ENCODE results near the gene PADI4. TPM values are rescaled to one million over a fixed set of nuclear protein-coding genes. Genes with fewer than 3 reads are reported as not detected.
"Not testable (repeated sequence)": the region's sequence is repeated elsewhere in the genome, so short reads cannot be mapped to it uniquely, and the experiment has no call there.

The PADI4 gene
- total RNA-seq, 1 experiment from 2014 or later: 7.7 TPM

DNA sequence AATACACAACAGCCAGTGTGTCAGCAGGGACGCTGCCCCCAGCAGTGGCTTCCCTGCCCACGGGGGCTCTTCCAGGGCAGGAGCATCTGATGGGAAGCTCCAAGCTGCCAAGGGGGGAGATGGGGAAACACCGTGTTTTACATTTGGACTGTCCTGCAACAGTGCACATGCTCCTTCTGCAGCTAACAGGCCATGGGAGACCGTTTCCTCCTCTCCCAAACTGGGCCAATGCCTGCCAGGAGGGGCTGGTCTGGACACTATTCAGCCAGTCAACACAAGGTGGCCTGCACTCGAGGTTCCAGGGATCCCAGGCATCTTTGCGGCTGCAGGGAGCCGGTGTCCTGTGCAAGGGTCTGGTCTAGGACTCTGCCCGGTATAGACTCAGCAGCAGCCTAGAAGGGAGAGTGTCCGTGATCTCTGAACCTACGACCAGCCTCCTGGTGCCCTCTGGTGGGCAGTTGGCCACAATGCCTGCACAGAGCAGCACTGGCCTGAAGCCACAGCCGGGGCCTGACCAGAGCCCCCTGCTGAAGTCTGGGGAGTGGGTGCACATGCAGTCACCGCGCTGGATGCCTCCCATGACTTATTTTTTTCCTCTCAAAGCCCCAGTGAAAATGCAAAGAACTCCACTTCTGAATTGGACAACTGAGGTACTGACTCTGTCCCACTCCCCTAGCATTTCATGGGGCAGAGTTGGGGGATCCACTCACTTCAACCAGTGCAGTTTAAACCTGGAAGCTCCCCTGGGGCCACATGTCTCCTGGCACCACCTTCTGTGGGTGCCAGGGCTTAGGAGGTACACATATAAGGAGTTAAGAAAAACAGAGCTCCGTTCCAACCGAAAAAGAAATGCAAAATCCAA lies 98.1 kb downstream of the PADI4 start:
- POLR2A ChIA-PET (ENCODE audit: unreplicated experiment): interaction anchor here (0.7 kb wide), 1 partner anchor 358 kb away, joined by 5 read pairs; no protein-coding TSS in a partner anchor
- BruUV-seq (replicated peaks): no TSS peak

DNA sequence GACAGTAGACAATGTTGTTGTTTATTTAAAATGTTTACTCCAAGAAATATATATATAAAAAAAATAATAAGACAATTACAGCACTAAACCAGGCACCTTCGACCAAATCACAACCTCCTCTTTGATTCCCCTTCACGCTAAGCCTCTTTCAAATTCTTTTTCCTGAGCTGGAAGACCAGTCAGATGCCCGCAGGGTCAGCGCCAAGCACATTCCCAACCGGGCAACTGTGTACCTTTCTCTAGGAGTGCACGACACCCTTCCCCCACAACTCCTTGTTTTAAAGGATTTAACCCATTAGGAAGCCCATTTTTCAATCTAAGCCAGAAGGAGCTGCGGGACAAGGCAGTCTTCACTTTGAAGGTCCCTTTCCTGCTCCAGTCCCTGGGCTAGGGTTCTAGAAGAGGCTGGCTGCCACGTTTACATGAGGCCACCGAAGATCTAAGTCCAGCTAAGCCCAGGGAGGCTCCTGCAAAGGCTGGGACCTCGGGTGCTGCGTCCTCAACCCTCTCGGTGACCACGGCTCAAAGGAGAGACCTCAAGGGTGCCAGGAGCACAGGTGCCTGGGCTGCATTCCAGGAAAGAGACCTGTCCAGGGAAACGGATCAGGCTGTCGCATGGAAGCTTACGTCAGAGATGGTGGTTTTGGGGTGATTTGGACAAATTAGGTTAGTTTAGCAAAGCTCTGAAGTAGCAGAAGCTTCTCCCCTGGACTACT lies 98.9 kb downstream of the PADI4 start:
- not testable (repeated sequence) for H2AFZ ChIP-seq; H3K27me3 ChIP-seq (ENCODE audit: insufficient read depth, low read depth); H4K20me1 ChIP-seq (ENCODE audit: insufficient read depth); BruUV-seq (replicated peaks); DNase-seq; H3K9me2 ChIP-seq (ENCODE audit: insufficient read depth); H3F3A ChIP-seq (ENCODE audit: insufficient read depth, low read depth); H3K36me3 ChIP-seq (ENCODE audit: low read depth); H3K9me3 ChIP-seq (ENCODE audit: insufficient read depth, low read depth); H3K27ac ChIP-seq; H3K79me2 ChIP-seq (ENCODE audit: low read depth); H3K4me3 ChIP-seq; H3K4me2 ChIP-seq
- H3K4me1 ChIP-seq (replicated peaks; ENCODE audit: insufficient read depth): peaks cover 11% of the 10 kb centered on the region
- intact Hi-C loops (cut with micrococcal nuclease; ENCODE audit: unreplicated experiment): loop anchor here (1.0 kb wide), 4 partner anchors 70 to 348 kb away; no protein-coding TSS in a partner anchor
- POLR2A ChIA-PET (ENCODE audit: unreplicated experiment): interaction anchor here (0.6 kb wide), 1 partner anchor 795 kb away, joined by 4 read pairs; no protein-coding TSS in a partner anchor
- CTCF ChIA-PET: interaction anchor here (0.6 to 1.1 kb wide), 3 partner anchors 55 to 1174 kb away, joined by 3 to 14 read pairs (median 4); no protein-coding TSS in a partner anchor

More for the DNA sequence above, 98.1 kb downstream of the PADI4 start:
- Histone ChIP-seq H3K9me3 (ENCODE audit: insufficient read depth, low read depth) (no peaks in the 10 kb centered on the region), H3K4me2 (no peak overlapping the region), H3K4me1 (replicated peaks; ENCODE audit: insufficient read depth) (peaks cover 11% of the 10 kb centered on the region), H4K20me1 (ENCODE audit: insufficient read depth) (no peaks in the 10 kb centered on the region), H2AFZ (no peak overlapping the region), H3K27me3 (ENCODE audit: insufficient read depth, low read depth) (no peaks in the 10 kb centered on the region), H3K4me3 (no peak overlapping the region), H3K79me2 (ENCODE audit: low read depth) (no peaks in the 10 kb centered on the region), H3F3A (ENCODE audit: insufficient read depth, low read depth) (peaks cover 6% of the 10 kb centered on the region; the same call in 1 of the 2 replicates), H3K36me3 (ENCODE audit: low read depth) (no peaks in the 10 kb centered on the region), H3K27ac (no peak overlapping the region), H3K9me2 (ENCODE audit: insufficient read depth) (no peaks in the 10 kb centered on the region)
- DNase-seq: peak; percentile 39 to 73
- TF ChIP-seq, protein P1, sequence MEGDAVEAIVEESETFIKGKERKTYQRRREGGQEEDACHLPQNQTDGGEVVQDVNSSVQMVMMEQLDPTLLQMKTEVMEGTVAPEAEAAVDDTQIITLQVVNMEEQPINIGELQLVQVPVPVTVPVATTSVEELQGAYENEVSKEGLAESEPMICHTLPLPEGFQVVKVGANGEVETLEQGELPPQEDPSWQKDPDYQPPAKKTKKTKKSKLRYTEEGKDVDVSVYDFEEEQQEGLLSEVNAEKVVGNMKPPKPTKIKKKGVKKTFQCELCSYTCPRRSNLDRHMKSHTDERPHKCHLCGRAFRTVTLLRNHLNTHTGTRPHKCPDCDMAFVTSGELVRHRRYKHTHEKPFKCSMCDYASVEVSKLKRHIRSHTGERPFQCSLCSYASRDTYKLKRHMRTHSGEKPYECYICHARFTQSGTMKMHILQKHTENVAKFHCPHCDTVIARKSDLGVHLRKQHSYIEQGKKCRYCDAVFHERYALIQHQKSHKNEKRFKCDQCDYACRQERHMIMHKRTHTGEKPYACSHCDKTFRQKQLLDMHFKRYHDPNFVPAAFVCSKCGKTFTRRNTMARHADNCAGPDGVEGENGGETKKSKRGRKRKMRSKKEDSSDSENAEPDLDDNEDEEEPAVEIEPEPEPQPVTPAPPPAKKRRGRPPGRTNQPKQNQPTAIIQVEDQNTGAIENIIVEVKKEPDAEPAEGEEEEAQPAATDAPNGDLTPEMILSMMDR (conservative IDR thresholded peaks at IDR 0.05): peak; percentile 78
- TF ChIP-seq EZH2 (IDR thresholded peaks at IDR 0.05; ENCODE audit: low read depth): no peak
- intact Hi-C loops (cut with micrococcal nuclease; ENCODE audit: unreplicated experiment): loop anchor here (1.0 kb wide), 4 partner anchors 69 to 347 kb away; no protein-coding TSS in a partner anchor
- CTCF ChIA-PET: interaction anchor here (0.6 to 1.1 kb wide), 2 partner anchors 54 to 345 kb away, joined by 4 to 14 read pairs; no protein-coding TSS in a partner anchor

DNA sequence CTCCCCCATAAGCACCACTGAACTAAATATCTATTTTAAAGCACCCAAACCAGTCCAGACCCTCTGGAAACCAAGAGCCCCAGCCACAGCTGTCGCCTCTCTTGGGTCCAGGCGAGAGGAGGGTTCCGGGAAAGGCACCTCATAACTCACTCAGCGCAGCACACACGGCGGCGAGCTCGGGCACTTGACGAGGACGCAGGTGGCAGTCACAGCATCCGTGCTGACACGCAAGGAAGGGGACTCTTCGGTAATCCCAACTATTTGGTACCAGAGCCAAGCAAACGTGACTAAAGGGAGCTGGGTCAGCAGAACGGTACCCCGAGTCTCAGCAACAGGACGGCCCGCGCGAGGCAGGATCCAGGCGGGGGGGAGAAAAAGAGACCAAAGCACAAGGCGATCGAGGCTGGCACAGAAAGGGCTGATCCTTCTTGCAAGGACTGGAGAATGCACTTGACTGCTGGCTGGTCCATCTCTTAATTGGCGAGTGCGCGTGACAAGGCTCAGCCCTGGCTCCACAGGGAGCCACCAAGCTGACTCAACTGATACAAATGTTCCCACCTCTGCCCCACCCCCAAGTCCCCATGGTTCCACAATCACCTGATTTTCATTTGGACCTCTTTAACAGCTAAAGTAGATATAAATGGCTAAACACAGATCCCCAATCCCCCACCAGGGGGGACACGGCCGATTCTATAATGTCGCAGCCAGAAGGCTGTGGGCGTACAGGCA lies 100.0 kb downstream of the PADI4 start:
- H3K4me2 ChIP-seq; intact Hi-C loops (cut with micrococcal nuclease; ENCODE audit: unreplicated experiment); H3K36me3 ChIP-seq (ENCODE audit: low read depth); DNase-seq; H3K27me3 ChIP-seq (ENCODE audit: insufficient read depth, low read depth); H3K9me2 ChIP-seq (ENCODE audit: insufficient read depth); H3K9me3 ChIP-seq (ENCODE audit: insufficient read depth, low read depth); H3K4me3 ChIP-seq; H4K20me1 ChIP-seq (ENCODE audit: insufficient read depth); BruUV-seq (replicated peaks); H3K79me2 ChIP-seq (ENCODE audit: low read depth); H3K27ac ChIP-seq; H2AFZ ChIP-seq; H3K4me1 ChIP-seq (replicated peaks; ENCODE audit: insufficient read depth): not testable (repeated sequence)
- CTCF ChIA-PET: interaction anchor here (0.6 to 0.7 kb wide), 2 partner anchors 11 to 37 kb away, joined by 3 to 4 read pairs; no protein-coding TSS in a partner anchor
- POLR2A ChIA-PET (ENCODE audit: unreplicated experiment): interaction anchor here (0.6 to 0.7 kb wide), 2 partner anchors 320 to 796 kb away, joined by 4 read pairs; no protein-coding TSS in a partner anchor
- peaks cover 12% of the 10 kb centered on the region; the same call in 1 of the 2 replicates for H3F3A ChIP-seq (ENCODE audit: insufficient read depth, low read depth)
